HG03457 (cell line): ENCODE measurements around the gene FEZ2.

ENCODE experiments used
- ATAC-seq: cut with Tn5 transposase; IDR thresholded peaks from one replicate; pipeline ENCODE4 v1.9.1; 2021; ENCODE audit warnings: moderate number of reproducible peaks; ENCODE audit not compliant: unreplicated experiment

FEZ2 gene

GRCh38 chr2:36589230-36589630 lies 8.7 kb downstream of the FEZ2 start:
- no peak for ATAC-seq

GRCh38 chr2:36587556-36587955 lies 10.4 kb downstream of the FEZ2 start:
- ATAC-seq: no peak

GRCh38 chr2:36587101-36587500 lies 10.9 kb downstream of the FEZ2 start:
- ATAC-seq: no peak

- ATAC-seq: no peak
These were observed 11.3 kb downstream of the FEZ2 start for GRCh38 chr2:36586672-36587071.

- ATAC-seq: no peak
These were observed 13.7 kb downstream of the FEZ2 start for GRCh38 chr2:36584148-36584794.

- no peak for ATAC-seq
These were observed 15.0 kb downstream of the FEZ2 start for GRCh38 chr2:36582951-36583350.

GRCh38 chr2:36582538-36582937 lies 15.4 kb downstream of the FEZ2 start:
- ATAC-seq: no peak

GRCh38 chr2:36579297-36579664 lies 18.7 kb downstream of the FEZ2 start:
- ATAC-seq: no peak

GRCh38 chr2:36578343-36579296 lies 19.3 kb downstream of the FEZ2 start:
- no peak for ATAC-seq

GRCh38 chr2:36577884-36578283 lies 20.1 kb downstream of the FEZ2 start:
- no peak for ATAC-seq

- no peak for ATAC-seq
These were observed 23.4 kb downstream of the FEZ2 start for GRCh38 chr2:36574560-36574959.

- ATAC-seq: no peak
These were observed 24.8 kb downstream of the FEZ2 start for GRCh38 chr2:36573165-36573564.

- ATAC-seq: no peak
These were observed 25.3 kb downstream of the FEZ2 start for GRCh38 chr2:36572719-36573059.

- ATAC-seq: no peak
These were observed 25.8 kb downstream of the FEZ2 start for GRCh38 chr2:36572054-36572718.

GRCh38 chr2:36570416-36570815 lies 27.6 kb downstream of the FEZ2 start:
- ATAC-seq: no peak

GRCh38 chr2:36569267-36569856 lies 28.6 kb downstream of the FEZ2 start:
- no peak for ATAC-seq

GRCh38 chr2:36568516-36569246 lies 29.3 kb downstream of the FEZ2 start:
- no peak for ATAC-seq

GRCh38 chr2:36567711-36568408 lies 30.1 kb downstream of the FEZ2 start:
- ATAC-seq: no peak

GRCh38 chr2:36566887-36567286 lies 31.1 kb downstream of the FEZ2 start:
- no peak for ATAC-seq

- ATAC-seq: no peak
These were observed 32.3 kb downstream of the FEZ2 start for GRCh38 chr2:36565712-36566111.
